GM12865 (cell line): Measurements from ENCODE around the gene STIM2.
"Not testable (repeated sequence)": the region's sequence is repeated elsewhere in the genome, so short reads cannot be mapped to it uniquely, and the experiment has no call there.

Experiments used
- DNase-seq: peaks from one replicate; pipeline ENCODE4 v3.0.0; 2010; ENCODE audit warnings: low read depth
- H3K4me3 ChIP-seq: 2 replicates; pipeline ENCODE4 v1.5.1; 2011; ENCODE audit warnings: mild to moderate bottlenecking, low read depth, low read length, control low read depth
- TF ChIP-seq, protein P1 (sequence below): IDR thresholded peaks from 2 replicates; pipeline ENCODE4 v1.5.1; 2011; ENCODE audit warnings: low read length, control low read depth, low read depth, inconsistent platforms; ENCODE audit not compliant: insufficient read depth; ENCODE audit errors: missing control alignments

The STIM2 gene

DNA sequence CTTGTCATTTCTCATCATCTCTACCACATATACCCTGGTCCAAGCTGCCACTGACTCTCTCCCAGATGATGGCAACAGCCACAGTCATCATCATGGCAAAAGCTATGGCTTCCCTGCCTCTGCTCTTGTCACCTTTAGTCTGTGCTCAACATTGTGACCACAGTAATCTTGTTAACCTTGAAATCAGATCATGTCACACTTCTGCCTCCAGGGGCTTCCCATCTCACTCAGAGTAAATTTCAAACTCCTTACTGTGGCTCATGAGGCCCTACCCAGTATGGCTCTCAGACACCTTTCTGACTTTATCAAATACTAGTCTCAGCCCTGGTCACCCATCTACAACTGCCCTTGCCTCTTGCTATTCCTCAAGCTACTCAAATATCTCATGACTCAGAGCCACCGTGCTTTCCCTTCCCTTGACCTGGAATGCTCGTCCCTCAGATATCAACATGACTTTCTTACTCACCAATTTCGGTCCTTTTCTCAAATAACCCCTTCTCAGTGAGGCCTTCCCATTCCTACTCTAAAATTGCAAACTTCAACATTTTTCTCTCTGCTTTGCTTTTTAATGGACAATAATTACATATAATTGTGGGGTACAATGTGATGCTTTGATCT, 41.1 kb upstream of the STIM2 start:
- TF ChIP-seq, protein P1, sequence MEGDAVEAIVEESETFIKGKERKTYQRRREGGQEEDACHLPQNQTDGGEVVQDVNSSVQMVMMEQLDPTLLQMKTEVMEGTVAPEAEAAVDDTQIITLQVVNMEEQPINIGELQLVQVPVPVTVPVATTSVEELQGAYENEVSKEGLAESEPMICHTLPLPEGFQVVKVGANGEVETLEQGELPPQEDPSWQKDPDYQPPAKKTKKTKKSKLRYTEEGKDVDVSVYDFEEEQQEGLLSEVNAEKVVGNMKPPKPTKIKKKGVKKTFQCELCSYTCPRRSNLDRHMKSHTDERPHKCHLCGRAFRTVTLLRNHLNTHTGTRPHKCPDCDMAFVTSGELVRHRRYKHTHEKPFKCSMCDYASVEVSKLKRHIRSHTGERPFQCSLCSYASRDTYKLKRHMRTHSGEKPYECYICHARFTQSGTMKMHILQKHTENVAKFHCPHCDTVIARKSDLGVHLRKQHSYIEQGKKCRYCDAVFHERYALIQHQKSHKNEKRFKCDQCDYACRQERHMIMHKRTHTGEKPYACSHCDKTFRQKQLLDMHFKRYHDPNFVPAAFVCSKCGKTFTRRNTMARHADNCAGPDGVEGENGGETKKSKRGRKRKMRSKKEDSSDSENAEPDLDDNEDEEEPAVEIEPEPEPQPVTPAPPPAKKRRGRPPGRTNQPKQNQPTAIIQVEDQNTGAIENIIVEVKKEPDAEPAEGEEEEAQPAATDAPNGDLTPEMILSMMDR, result no peak
- no peak overlapping the region for H3K4me3 ChIP-seq
- peak; percentile 29 for DNase-seq

DNA sequence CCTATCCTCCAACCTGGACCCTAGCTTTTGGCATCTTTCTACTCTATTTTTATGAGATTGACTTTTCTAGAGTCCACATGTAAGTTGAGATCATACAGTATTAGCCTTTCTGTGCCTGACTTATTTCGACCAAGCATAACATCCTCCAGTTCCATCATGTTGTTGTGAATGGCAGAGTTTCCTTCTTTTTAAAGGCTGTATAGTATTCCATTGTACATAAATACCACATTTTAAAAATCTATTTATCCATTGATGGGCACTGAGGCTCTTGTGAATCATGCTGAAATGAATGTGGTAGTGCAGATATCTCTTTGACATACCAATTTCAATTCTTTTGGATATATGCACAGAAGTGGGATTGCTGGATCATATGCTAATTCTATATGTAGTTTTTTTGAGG, 40.3 kb upstream of the STIM2 start:
- TF ChIP-seq, protein P1, result no peak
- no peak overlapping the region for H3K4me3 ChIP-seq
- DNase-seq, result no peak

- TF ChIP-seq, protein P1, result no peak
- no peak for DNase-seq
- no peak overlapping the region for H3K4me3 ChIP-seq
Measured at GRCh38 chr4:26821031-26821430, 39.6 kb upstream of the STIM2 start.

DNA sequence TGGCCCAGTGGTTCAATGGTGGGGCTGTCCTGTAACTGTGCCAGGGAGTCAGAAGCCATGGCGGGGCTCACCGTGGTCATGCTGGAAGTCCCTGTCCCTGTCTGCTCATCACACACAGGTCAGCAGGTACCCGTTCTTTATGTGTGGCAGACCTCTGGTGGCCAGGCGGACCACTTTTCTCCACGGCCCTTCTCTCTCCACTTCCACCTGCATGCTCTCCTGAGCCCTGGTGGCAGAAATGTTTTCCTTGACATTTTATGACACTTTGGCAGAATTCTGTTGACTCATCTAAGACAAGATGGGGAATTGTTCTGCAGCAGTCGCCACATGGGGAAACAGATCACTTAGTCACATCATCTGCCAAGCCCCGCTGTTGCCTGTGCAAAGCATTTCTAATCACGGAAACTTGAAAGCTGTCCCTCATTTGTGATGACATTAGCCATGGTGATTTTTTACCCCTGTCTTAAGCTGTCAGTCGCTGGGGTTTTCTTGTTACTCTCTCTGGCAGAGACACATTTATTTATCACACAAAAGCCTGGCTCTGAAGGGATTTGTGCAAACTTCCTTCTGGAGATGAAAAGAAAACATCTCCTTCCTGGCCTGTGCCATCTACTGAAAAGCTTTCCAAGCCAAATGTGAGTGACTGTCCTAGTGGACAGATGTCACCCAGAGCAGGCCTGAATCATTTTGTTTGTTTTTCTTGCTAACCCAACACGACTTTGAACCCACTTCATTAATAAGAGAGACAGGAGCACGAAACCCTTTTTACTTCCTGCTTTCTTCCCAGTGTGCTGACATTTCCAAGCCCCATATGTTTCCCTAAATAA, 38.8 kb upstream of the STIM2 start:
- TF ChIP-seq, protein P1, result no peak
- no peak for DNase-seq
- H3K4me3 ChIP-seq, result no peak overlapping the region

DNA sequence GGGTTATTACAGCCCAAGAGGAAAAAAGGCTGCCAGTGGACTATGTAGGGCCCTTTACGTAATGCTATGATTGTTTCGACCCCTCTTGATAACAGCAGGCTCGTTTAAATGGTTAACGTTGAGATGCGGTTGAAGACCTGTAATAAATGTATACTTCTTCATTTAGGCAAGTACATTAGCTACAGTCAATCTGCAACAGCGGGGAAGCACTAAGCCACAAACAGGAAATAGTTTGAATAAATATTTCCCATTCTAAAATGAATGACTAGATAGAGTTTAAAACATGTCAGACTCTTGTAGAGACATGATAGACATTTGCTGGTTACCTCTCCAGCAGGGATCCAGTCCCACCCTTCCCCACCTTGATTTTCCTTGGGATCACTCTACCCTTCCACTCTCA, 38.1 kb upstream of the STIM2 start:
- no peak overlapping the region for H3K4me3 ChIP-seq
- peak; percentile 61 for DNase-seq
- TF ChIP-seq, protein P1, result no peak

DNA sequence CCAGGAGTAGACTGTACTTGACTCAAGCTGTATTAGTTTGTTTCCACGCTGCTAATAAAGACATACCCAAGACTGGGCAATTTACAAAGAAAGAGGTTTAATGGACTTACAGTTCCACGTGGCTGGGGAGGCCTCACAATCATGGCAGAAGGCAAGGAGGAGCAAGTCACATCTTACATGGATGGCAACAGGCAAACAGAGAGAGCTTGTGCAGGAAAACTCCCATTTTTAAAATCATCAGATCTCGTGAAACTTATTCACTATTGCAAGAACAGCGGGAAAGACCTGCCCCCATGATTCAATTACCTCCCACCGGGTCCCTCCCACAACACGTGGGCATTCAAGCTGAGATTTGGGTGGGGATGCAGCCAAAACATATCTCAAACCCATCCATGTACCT, 37.7 kb upstream of the STIM2 start:
- not testable (repeated sequence) for H3K4me3 ChIP-seq

DNA sequence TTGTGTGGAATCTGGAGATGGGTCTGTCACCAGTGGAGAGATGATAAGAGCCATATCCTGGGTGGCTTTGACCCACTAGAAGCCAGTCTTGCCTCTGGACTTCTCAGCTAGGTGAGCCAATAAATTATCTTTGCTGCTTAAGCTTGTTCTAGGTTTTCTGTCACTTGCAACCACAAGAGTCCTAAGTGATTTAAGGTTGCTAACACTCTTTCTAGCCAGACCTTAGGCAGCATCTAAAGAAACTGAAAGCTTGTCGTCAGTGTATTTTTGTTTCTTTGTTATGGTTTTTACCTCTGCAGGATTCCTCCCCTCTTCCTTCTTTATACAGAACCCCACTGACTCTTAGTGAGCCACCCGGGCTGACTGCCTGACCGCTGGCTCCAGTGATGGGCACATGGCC, 37.1 kb upstream of the STIM2 start:
- H3K4me3 ChIP-seq, result no peak overlapping the region
- no peak for DNase-seq
- TF ChIP-seq, protein P1, result no peak

More for the DNA sequence above, 37.7 kb upstream of the STIM2 start:
- DNase-seq, result not testable (repeated sequence)
